GM10266 (cell line): ENCODE measurements around the gene CAMKMT.

Experiments used
- DNase-seq: peaks from one replicate; pipeline ENCODE4 v3.0.0; 2012; ENCODE audit errors: extremely low spot score
- CTCF ChIP-seq: IDR thresholded peaks from 2 replicates; pipeline ENCODE4 v1.5.1; 2012; ENCODE audit warnings: mild to moderate bottlenecking, low read depth; ENCODE audit not compliant: control insufficient read depth, insufficient read depth; ENCODE audit errors: missing control alignments

CAMKMT gene

GRCh38 chr2:44769349-44770011, 407.7 kb downstream of the CAMKMT start:
- DNase-seq, result no peak
- TF ChIP-seq CTCF, result no peak

GRCh38 chr2:44770221-44771195, 408.8 kb downstream of the CAMKMT start:
- no peak for TF ChIP-seq CTCF
- DNase-seq, result peak; percentile 40

- TF ChIP-seq CTCF, result no peak
- DNase-seq, result no peak
Measured at GRCh38 chr2:44771522-44771921, 409.8 kb downstream of the CAMKMT start.

- DNase-seq, result no peak
- no peak for TF ChIP-seq CTCF
Measured at GRCh38 chr2:44772131-44772530, 410.4 kb downstream of the CAMKMT start.

GRCh38 chr2:44772669-44773378, 411.1 kb downstream of the CAMKMT start:
- DNase-seq, result no peak
- TF ChIP-seq CTCF, result no peak

- TF ChIP-seq CTCF, result no peak
- DNase-seq, result no peak
Measured at GRCh38 chr2:44774826-44775492, 413.2 kb downstream of the CAMKMT start.
